SK-N-SH (cell line): ENCODE measurements around the gene ARHGEF7.

Experiments used
- CTCF ChIP-seq: fragments of 200-600 bp; sonication (generic); IDR thresholded peaks from 2 replicates; pipeline ENCODE4 v1.6.1; 2017; ENCODE audit warnings: antibody characterized with exemption, mild to moderate bottlenecking, moderate library complexity
- EP300 ChIP-seq, 2 experiments: IDR thresholded peaks; 2 replicates each; pipeline versions ENCODE4 v1.4.0 to v1.6.1; 2012; ENCODE audit warnings: borderline replicate concordance in 1 of 2, low read depth in 1 of 2, low read length in 1 of 2
- EZH2phosphoT487 ChIP-seq: fragments of 200-600 bp; sonication (generic); IDR thresholded peaks from 2 replicates; pipeline ENCODE4 v1.6.1; 2017; ENCODE audit warnings: low read depth, mixed run types, mild to moderate bottlenecking, antibody characterized with exemption, moderate library complexity, borderline replicate concordance
- GABPA ChIP-seq: IDR thresholded peaks from 2 replicates; pipeline ENCODE4 v1.4.0; 2012; ENCODE audit warnings: low read depth, mild to moderate bottlenecking
- MXI1 ChIP-seq: IDR thresholded peaks from 2 replicates; pipeline ENCODE4 v1.6.1; 2012; ENCODE audit warnings: mild to moderate bottlenecking, low read depth, low read length, improper control_type of control experiment
- NRF1 ChIP-seq: IDR thresholded peaks from 2 replicates; pipeline ENCODE4 v1.6.1; 2012; ENCODE audit warnings: low read depth, mild to moderate bottlenecking, low read length
- POLR2AphosphoS5 ChIP-seq: IDR thresholded peaks from 2 replicates; pipeline ENCODE4 v1.6.1; 2012; ENCODE audit warnings: low read depth, low read length
- REST ChIP-seq: IDR thresholded peaks from 2 replicates; pipeline ENCODE4 v1.6.1; 2012; ENCODE audit warnings: mild to moderate bottlenecking, low read depth, low read length, moderate library complexity
- RFX5 ChIP-seq: IDR thresholded peaks from 2 replicates; pipeline ENCODE4 v1.6.1; 2012; ENCODE audit warnings: mild to moderate bottlenecking, improper control_type of control experiment, low read length
- RXRA ChIP-seq: IDR thresholded peaks from 2 replicates; pipeline ENCODE4 v1.4.0; 2012; ENCODE audit warnings: low read depth, mild to moderate bottlenecking, borderline replicate concordance
- SMC3 ChIP-seq: IDR thresholded peaks from 2 replicates; pipeline ENCODE4 v1.6.1; 2012; ENCODE audit warnings: low read depth, low read length, improper control_type of control experiment
- USF1 ChIP-seq: IDR thresholded peaks from 2 replicates; pipeline ENCODE4 v1.4.0; 2012; ENCODE audit warnings: low read depth, borderline replicate concordance
- ZBTB33 ChIP-seq: IDR thresholded peaks from 2 replicates; pipeline ENCODE4 v1.4.0; 2012; ENCODE audit warnings: low read depth, borderline replicate concordance

- no peak for TF ChIP-seq EP300 (IDR thresholded peaks at IDR 0.05; ENCODE audit: borderline replicate concordance in 1 of 2, low read depth in 1 of 2, low read length in 1 of 2)
- no peak for TF ChIP-seq CTCF
- TF ChIP-seq USF1: no peak
- no peak for TF ChIP-seq SMC3
- TF ChIP-seq GABPA: no peak
- TF ChIP-seq POLR2AphosphoS5: no peak
- no peak for TF ChIP-seq REST
- TF ChIP-seq MXI1: no peak
- TF ChIP-seq RXRA: no peak
- no peak for TF ChIP-seq EZH2phosphoT487
- no peak for TF ChIP-seq NRF1
- TF ChIP-seq RFX5: no peak
- no peak for TF ChIP-seq ZBTB33
Observed at GRCh38 chr13:111252446-111253364, 137.6 kb downstream of the ARHGEF7 start.
